Articular chondrocyte of knee joint (primary cell): ENCODE measurements around the gene SPTBN4. TPM values are rescaled to one million over a fixed set of nuclear protein-coding genes. Genes with fewer than 3 reads are reported as not detected.

Experiments
- small RNA-seq: library from RNA; depleted of rRNA; stranded (forward); fragments of <200 nt; gene quantifications from one replicate; pipeline ENCODE3, GENCODE V24; 2012
- total RNA-seq: library from RNA; depleted of rRNA; stranded (reverse); fragments of >200 nt; gene quantifications from 2 replicates; pipeline ENCODE4 v1.2.3, GENCODE V29; 2012

Gene SPTBN4
- total RNA-seq: 3.5 and 4.6 TPM in 2 replicates

GRCh38 chr19:40466985-40467734 lies at the start of gene SPTBN4:
TSS of gene SPTBN4 (plus strand) at chr19:40467001. CDS start at chr19:40472622, 5,621 bp downstream.

GRCh38 chr19:40425450-40426287 lies 41.1 kb upstream of the SPTBN4 start, which contains the start of gene SERTAD1:
TSS of gene SERTAD1 (minus strand) at chr19:40425992. CDS start at chr19:40423546, 2,446 bp downstream.

GRCh38 chr19:40444000-40444824 lies 22.6 kb upstream of the SPTBN4 start, which contains the start of gene SERTAD3:
TSS of gene SERTAD3 (minus strand) at chr19:40444335. CDS start at chr19:40442080, 2,255 bp downstream.

GRCh38 chr19:40465557-40466218 lies 1.1 kb upstream of the SPTBN4 start, which contains the start of gene BLVRB:
TSS of gene BLVRB (minus strand) at chr19:40465745. CDS start at chr19:40465688, 57 bp downstream.

GRCh38 chr19:40576585-40577451 lies 110.0 kb downstream of the SPTBN4 start, which contains the start of gene SHKBP1:
TSS of gene SHKBP1 (plus strand) at chr19:40576873. CDS start at chr19:40576900, 27 bp downstream.

GRCh38 chr19:40601134-40601974 lies 134.6 kb downstream of the SPTBN4 start, which contains the start of gene LTBP4:
TSS of gene LTBP4 (plus strand) at chr19:40601369. CDS start at chr19:40601388, 19 bp downstream.

Small RNA genes lying within 50 kb of the gene (small RNA-seq; reads per million reads assigned to genes)
- gene RF00017: not detected

Other genes starting within 250 kb of the SPTBN4 start
- not detected in 2 replicates for gene TTC9B, start 248.6 kb upstream of the SPTBN4 start, total RNA-seq
- 0.11 and 0.13 TPM in 2 replicates for gene CCNP, start 240.3 kb upstream of the SPTBN4 start, total RNA-seq
- gene AKT2, start 181.7 kb upstream of the SPTBN4 start, total RNA-seq: 102 and 105 TPM in 2 replicates
- gene C19orf47, start 118.6 kb upstream of the SPTBN4 start, total RNA-seq: 5.2 and 6.6 TPM in 2 replicates
- gene PLD3, start 118.3 kb upstream of the SPTBN4 start, total RNA-seq: 228 and 236 TPM in 2 replicates
- 0.32 and 0.39 TPM in 2 replicates for gene HIPK4, start 76.8 kb upstream of the SPTBN4 start, total RNA-seq
- gene PRX, start 53.6 kb upstream of the SPTBN4 start, total RNA-seq: 2.4 and 2.5 TPM in 2 replicates
- 13.6 and 23.8 TPM in 2 replicates for gene SERTAD1, start 41.0 kb upstream of the SPTBN4 start, total RNA-seq
- gene SERTAD3, start 22.7 kb upstream of the SPTBN4 start, total RNA-seq: 18.3 and 24.2 TPM in 2 replicates
- 51.1 and 67.9 TPM in 2 replicates for gene BLVRB, start 1.3 kb upstream of the SPTBN4 start, total RNA-seq
- 23.4 and 24.2 TPM in 2 replicates for gene SHKBP1, start 109.9 kb downstream of the SPTBN4 start, total RNA-seq
- 29.7 and 36.8 TPM in 2 replicates for gene LTBP4, start 134.4 kb downstream of the SPTBN4 start, total RNA-seq
- gene NUMBL, start 223.7 kb downstream of the SPTBN4 start, total RNA-seq: 29.7 and 33.2 TPM in 2 replicates
- 27.3 and 31.9 TPM in 2 replicates for gene COQ8B, start 249.9 kb downstream of the SPTBN4 start, total RNA-seq